ENCODE measurements around the gene LRRC46.

DNA sequence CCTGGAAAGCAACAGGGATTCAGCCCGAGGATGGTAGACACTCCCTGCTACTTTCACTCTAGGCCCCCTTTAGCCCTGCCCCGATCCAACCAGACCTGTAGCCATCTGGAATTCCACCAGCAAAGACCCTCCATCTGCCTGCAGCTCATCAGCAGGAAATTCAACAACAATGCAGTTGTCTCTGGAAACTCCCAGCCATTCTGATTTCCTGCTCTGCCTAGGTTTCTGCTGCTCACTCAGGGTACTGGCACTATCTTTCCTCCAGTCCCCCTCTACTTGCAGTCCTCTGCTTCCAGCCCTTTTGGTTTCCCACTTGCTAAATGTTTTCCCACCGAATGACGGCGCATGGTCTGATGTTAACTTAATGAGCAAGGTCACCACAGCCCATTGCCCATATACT lies 22.1 kb downstream of the LRRC46 start:
- no peak for TF ChIP-seq FOXM1 (IDR thresholded peaks at IDR 0.05; ENCODE audit: borderline replicate concordance)
- no peak for TF ChIP-seq L3MBTL2 (conservative IDR thresholded peaks at IDR 0.05)
- no peak for TF ChIP-seq ELF4 (IDR thresholded peaks at IDR 0.05)
- TF ChIP-seq NFRKB (IDR thresholded peaks at IDR 0.05): no peak
- no peak for TF ChIP-seq SP1 (IDR thresholded peaks at IDR 0.05)
- no peak for TF ChIP-seq FOXA1 (IDR thresholded peaks at IDR 0.05)
- TF ChIP-seq SUZ12 (IDR thresholded peaks at IDR 0.05): no peak
- no peak for TF ChIP-seq ARNT (IDR thresholded peaks at IDR 0.05)
- no peak for TF ChIP-seq LEF1 (IDR thresholded peaks at IDR 0.05; ENCODE audit: borderline replicate concordance)
- no peak for TF ChIP-seq TARDBP (IDR thresholded peaks at IDR 0.05)
- TF ChIP-seq, protein P1, sequence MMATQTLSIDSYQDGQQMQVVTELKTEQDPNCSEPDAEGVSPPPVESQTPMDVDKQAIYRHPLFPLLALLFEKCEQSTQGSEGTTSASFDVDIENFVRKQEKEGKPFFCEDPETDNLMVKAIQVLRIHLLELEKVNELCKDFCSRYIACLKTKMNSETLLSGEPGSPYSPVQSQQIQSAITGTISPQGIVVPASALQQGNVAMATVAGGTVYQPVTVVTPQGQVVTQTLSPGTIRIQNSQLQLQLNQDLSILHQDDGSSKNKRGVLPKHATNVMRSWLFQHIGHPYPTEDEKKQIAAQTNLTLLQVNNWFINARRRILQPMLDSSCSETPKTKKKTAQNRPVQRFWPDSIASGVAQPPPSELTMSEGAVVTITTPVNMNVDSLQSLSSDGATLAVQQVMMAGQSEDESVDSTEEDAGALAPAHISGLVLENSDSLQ (IDR thresholded peaks at IDR 0.05): no peak

Data from HEK293T (cell line).